Fibroblast of lung (primary cell): ENCODE results near the gene TOR1B. TPM values are rescaled to one million over a fixed set of nuclear protein-coding genes. Genes with fewer than 3 reads are reported as not detected.

Source experiments
- DNase-seq, 2 donors: peaks; one replicate each; pipeline versions ENCODE4 v3.0.0 to v3.0.0-alpha.2; 2010; ENCODE audit warnings: low read depth in 2 of 2
- H2AFZ ChIP-seq: 2 replicates; pipeline ENCODE4 v1.5.1; 2012; ENCODE audit warnings: low read length, control low read depth, inconsistent platforms
- H3K27ac ChIP-seq: 2 replicates; pipeline ENCODE4 v1.5.1; 2011; ENCODE audit warnings: low read length, control low read depth; ENCODE audit not compliant: insufficient read depth
- H3K27me3 ChIP-seq: 2 replicates; pipeline ENCODE4 v1.5.1; 2011; ENCODE audit warnings: mild to moderate bottlenecking, low read length; ENCODE audit not compliant: control insufficient read depth, insufficient read depth
- H3K36me3 ChIP-seq: 2 replicates; pipeline ENCODE4 v1.5.1; 2011; ENCODE audit warnings: low read length; ENCODE audit not compliant: control insufficient read depth, insufficient read depth
- H3K4me1 ChIP-seq: 2 replicates; pipeline ENCODE4 v1.5.1; 2011; ENCODE audit warnings: low read length; ENCODE audit not compliant: control insufficient read depth, insufficient read depth; ENCODE audit errors: extremely low read depth
- H3K4me2 ChIP-seq: 2 replicates; pipeline ENCODE4 v1.5.1; 2011; ENCODE audit warnings: low read length, control low read depth; ENCODE audit not compliant: insufficient read depth; ENCODE audit errors: extremely low read depth
- H3K4me3 ChIP-seq, 4 experiments: fragments of 200-600 bp in 1 of 4; sonication (generic) in 1 of 4; replicated peaks in 1 of 4; 2 replicates each; pipeline ENCODE4 v1.5.1; 2011 to 2016; ENCODE audit warnings: low read length in 4 of 4, low read depth in 3 of 4, mild to moderate bottlenecking in 3 of 4, control low read depth in 2 of 4, inconsistent platforms in 1 of 4, mixed read lengths in 1 of 4; ENCODE audit not compliant: insufficient read depth in 1 of 4; ENCODE audit errors: control extremely low read depth in 1 of 4
- H3K79me2 ChIP-seq: 2 replicates; pipeline ENCODE4 v1.5.1; 2012; ENCODE audit warnings: mild to moderate bottlenecking, low read length, inconsistent platforms; ENCODE audit not compliant: control insufficient read depth, insufficient read depth
- H3K9ac ChIP-seq: 2 replicates; pipeline ENCODE4 v1.5.1; 2011; ENCODE audit warnings: mild to moderate bottlenecking, low read length, control low read depth; ENCODE audit not compliant: insufficient read depth
- H3K9me3 ChIP-seq: 2 replicates; pipeline ENCODE4 v1.5.1; 2012; ENCODE audit warnings: low read depth, low read length; ENCODE audit not compliant: control insufficient read depth, insufficient read depth
- H4K20me1 ChIP-seq: 2 replicates; pipeline ENCODE4 v1.5.1; 2011; ENCODE audit warnings: low read length; ENCODE audit not compliant: control insufficient read depth, insufficient read depth; ENCODE audit errors: extremely low read depth
- CTCF ChIP-seq, 2 donors: IDR thresholded peaks in 1 of 2; conservative IDR thresholded peaks in 1 of 2; 1 replicate in 1 of 2; 2 replicates in 1 of 2; pipeline ENCODE4 v1.5.1; 2011 to 2012; ENCODE audit warnings: low read length in 2 of 2, control low read depth in 1 of 2, inconsistent platforms in 1 of 2, low read depth in 1 of 2, mild to moderate bottlenecking in 1 of 2
- EZH2 ChIP-seq: IDR thresholded peaks from 2 replicates; pipeline ENCODE4 v1.5.1; 2012; ENCODE audit warnings: low read length, control low read depth, mild to moderate bottlenecking; ENCODE audit errors: missing control alignments
- polyA plus RNA-seq, 2 donors: library from polyadenylated mRNA; depleted of rRNA in 1 of 2; stranded (reverse) in 1 of 2; unstranded in 1 of 2; fragments of >200 nt; gene quantifications; 2 replicates each; pipeline ENCODE4 v1.2.1, GENCODE V29; 2011 to 2012; ENCODE audit warnings: missing spikeins in 1 of 2
- total RNA-seq: library from RNA; depleted of rRNA; stranded (reverse); fragments of >200 nt; gene quantifications from 2 replicates; pipeline ENCODE4 v1.2.1, GENCODE V29; 2014

TOR1B gene
- total and polyA plus RNA-seq, 2 donors (not counting 1 experiment from before 2014, with no cell fraction given), result 20.3 to 33.6 TPM

DNA sequence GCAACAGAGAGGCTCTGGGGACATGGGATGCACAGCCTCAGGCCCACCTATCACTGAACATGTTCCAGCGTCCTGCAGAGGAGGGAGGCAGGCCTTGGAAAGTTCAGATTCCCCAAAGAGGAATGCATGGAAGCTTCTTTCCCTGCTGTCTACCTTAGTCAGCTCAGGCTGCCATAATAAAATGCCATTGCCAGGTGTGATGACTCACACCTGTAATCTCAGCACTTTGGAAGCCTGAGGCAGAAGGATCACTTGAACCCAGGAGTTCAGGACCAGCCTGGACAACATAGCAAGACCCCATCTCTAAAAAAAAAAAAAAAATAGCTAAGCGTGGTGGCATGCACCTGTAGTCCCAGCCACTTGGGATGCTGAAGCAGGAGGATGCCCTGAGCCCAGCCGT is 24.5 kb upstream of the TOR1B start:
- Histone ChIP-seq H3K4me3 (no peak overlapping the region), H3K9ac (no peak overlapping the region), H3K4me1 (peaks cover 14% of the 10 kb centered on the region), H4K20me1 (no peaks in the 10 kb centered on the region), H3K36me3 (no peaks in the 10 kb centered on the region), H3K79me2 (no peaks in the 10 kb centered on the region), H2AFZ (no peak overlapping the region), H3K27me3 (no peaks in the 10 kb centered on the region), H3K4me2 (no peak overlapping the region), H3K27ac (no peak overlapping the region), H3K9me3 (no peaks in the 10 kb centered on the region)
- no peak for TF ChIP-seq EZH2
- TF ChIP-seq CTCF (conservative IDR thresholded peaks at IDR 0.05 in 1 of 2, IDR thresholded peaks at IDR 0.05 in 1 of 2; ENCODE audit: low read depth in 1 of 2, low read length in 2 of 2), result no peak
- no peak for DNase-seq

DNA sequence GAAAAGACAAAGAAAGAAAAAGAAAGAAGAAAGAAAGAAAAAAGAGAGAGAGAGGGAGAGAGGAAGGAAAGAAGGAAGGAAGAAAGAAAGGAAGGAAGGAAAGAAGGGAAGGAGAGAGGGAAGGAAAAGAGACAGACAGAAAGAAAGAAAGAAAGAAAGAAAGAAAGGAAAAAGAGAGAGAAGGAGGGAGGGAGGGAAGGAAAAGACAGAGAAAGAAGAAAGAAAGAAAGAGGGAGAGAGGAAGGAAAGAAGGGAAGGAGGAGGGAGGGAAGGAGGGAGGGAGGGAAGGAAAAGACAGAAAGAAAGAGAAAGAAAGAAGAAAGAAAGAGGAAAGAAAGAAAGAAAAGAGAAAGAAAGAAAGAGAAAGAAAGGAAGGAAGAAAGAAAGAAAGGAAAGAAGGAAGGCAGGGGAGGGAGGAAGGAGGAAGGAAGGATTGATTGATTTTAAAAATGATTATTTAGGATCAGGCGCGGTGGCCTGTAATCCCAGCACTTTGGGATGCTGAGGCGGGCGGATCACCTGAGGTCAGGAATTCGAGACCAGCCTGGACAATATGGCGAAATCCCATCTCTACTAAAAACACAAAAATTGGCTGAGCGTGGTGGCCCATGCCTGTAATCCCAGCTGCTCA is 23.3 kb upstream of the TOR1B start:
- H3K4me3 ChIP-seq, result no peak overlapping the region
- no peaks in the 10 kb centered on the region for H4K20me1 ChIP-seq
- peaks cover 10% of the 10 kb centered on the region for H3K4me1 ChIP-seq
- H3K27me3 ChIP-seq, result no peaks in the 10 kb centered on the region
- no peaks in the 10 kb centered on the region for H3K36me3 ChIP-seq
- H2AFZ ChIP-seq, result no peak overlapping the region
- DNase-seq, result no peak
- TF ChIP-seq EZH2, result no peak
- TF ChIP-seq CTCF (conservative IDR thresholded peaks at IDR 0.05 in 1 of 2, IDR thresholded peaks at IDR 0.05 in 1 of 2; ENCODE audit: low read depth in 1 of 2, low read length in 2 of 2), result no peak
- H3K79me2 ChIP-seq, result no peaks in the 10 kb centered on the region
- H3K9ac ChIP-seq, result no peak overlapping the region
- no peak overlapping the region for H3K27ac ChIP-seq
- H3K4me2 ChIP-seq, result no peak overlapping the region
- no peaks in the 10 kb centered on the region for H3K9me3 ChIP-seq

DNA sequence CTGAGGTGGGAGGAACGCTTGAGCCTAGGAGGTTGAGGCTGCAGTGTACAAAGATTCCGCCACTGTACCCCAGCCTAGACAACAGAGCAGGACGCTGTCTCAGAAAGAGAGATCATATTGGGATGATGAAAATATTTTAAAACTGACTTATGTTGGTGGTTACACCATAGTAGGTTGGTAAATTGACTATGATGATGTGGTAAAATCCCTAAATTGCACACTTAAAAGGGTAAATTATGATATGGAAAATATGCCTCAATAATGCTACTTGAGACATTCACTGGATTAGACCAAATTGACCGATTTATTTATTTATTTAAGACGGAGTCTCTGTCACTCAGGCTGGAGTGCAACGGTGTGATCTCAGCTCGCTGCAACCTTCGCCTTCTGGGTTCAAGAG is 21.9 kb upstream of the TOR1B start:
- H3K27ac ChIP-seq, result no peak overlapping the region
- no peaks in the 10 kb centered on the region for H4K20me1 ChIP-seq
- no peak overlapping the region for H2AFZ ChIP-seq
- H3K4me3 ChIP-seq, result no peak overlapping the region
- peaks cover 10% of the 10 kb centered on the region for H3K4me1 ChIP-seq
- H3K9ac ChIP-seq, result no peak overlapping the region
- no peaks in the 10 kb centered on the region for H3K9me3 ChIP-seq
- H3K27me3 ChIP-seq, result no peaks in the 10 kb centered on the region
- TF ChIP-seq CTCF (conservative IDR thresholded peaks at IDR 0.05 in 1 of 2, IDR thresholded peaks at IDR 0.05 in 1 of 2; ENCODE audit: low read depth in 1 of 2, low read length in 2 of 2) (no peak), EZH2 (no peak)
- no peak overlapping the region for H3K4me2 ChIP-seq
- H3K79me2 ChIP-seq, result no peaks in the 10 kb centered on the region
- no peaks in the 10 kb centered on the region for H3K36me3 ChIP-seq
- DNase-seq, result no peak
